ENCODE measurements around the gene CLIC4. TPM values are rescaled to one million over a fixed set of nuclear protein-coding genes. Genes with fewer than 3 reads are reported as not detected.

CLIC4 gene
- total RNA-seq, 4 donors from 2014 or later = 399 to 688 (median 564) TPM

- Histone ChIP-seq H3K9me3 (no peaks in the 10 kb centered on the region), H3K27me3 (no peaks in the 10 kb centered on the region), H3K4me1 (peaks cover 0 to 60% (median 26%) of the 10 kb centered on the region in 4 donors), H3K27ac (peak overlapping the region; percentile 80 to 92 (median 90)), H3K4me3 (no peak overlapping the region), H3K36me3 (no peaks in the 10 kb centered on the region)
- 65 to 66% methylated on average over 5 of the region's 5 CpGs for WGBS, 2 donors
- no peak for DNase-seq (ENCODE audit: low spot score in 2 of 2)
- TF ChIP-seq EP300 (IDR thresholded peaks at IDR 0.05) (no peak), POLR2A (IDR thresholded peaks at IDR 0.05) (no peak), CTCF (IDR thresholded peaks at IDR 0.05) (no peak)
Measured at GRCh38 chr1:24713736-24714135, 31.5 kb upstream of the CLIC4 start.

GRCh38 chr1:24714859-24715520, 30.3 kb upstream of the CLIC4 start:
- peak in 1 of 2 donors; percentile 42 for DNase-seq (ENCODE audit: low spot score in 2 of 2)
- Histone ChIP-seq H3K27ac (peak overlapping the region; percentile 80 to 92 (median 90)), H3K27me3 (no peaks in the 10 kb centered on the region), H3K4me1 (peaks cover 0 to 66% (median 34%) of the 10 kb centered on the region in 4 donors), H3K36me3 (no peaks in the 10 kb centered on the region), H3K4me3 (no peak overlapping the region), H3K9me3 (no peaks in the 10 kb centered on the region)
- 55 to 71% methylated on average over 8 of the region's 8 CpGs for WGBS, 2 donors
- peak; percentile 71 to 95 for TF ChIP-seq EP300 (IDR thresholded peaks at IDR 0.05)
- TF ChIP-seq POLR2A (IDR thresholded peaks at IDR 0.05) = no peak
- TF ChIP-seq CTCF (IDR thresholded peaks at IDR 0.05) = no peak

- Histone ChIP-seq H3K4me1 (peaks cover 0 to 73% (median 38%) of the 10 kb centered on the region in 4 donors), H3K36me3 (no peaks in the 10 kb centered on the region), H3K27ac (peak overlapping the region; percentile 80 to 92 (median 90)), H3K9me3 (no peaks in the 10 kb centered on the region), H3K4me3 (no peak overlapping the region), H3K27me3 (no peaks in the 10 kb centered on the region)
- TF ChIP-seq CTCF (IDR thresholded peaks at IDR 0.05) = no peak
- TF ChIP-seq POLR2A (IDR thresholded peaks at IDR 0.05) = no peak
- TF ChIP-seq EP300 (IDR thresholded peaks at IDR 0.05) = no peak
- no peak for DNase-seq (ENCODE audit: low spot score in 2 of 2)
- WGBS, 2 donors = 97 to 98% methylated on average over 7 of the region's 7 CpGs
Measured at GRCh38 chr1:24715658-24716057, 29.6 kb upstream of the CLIC4 start.

- TF ChIP-seq EP300 (IDR thresholded peaks at IDR 0.05) (peak in 1 of 2 donors; percentile 15), CTCF (IDR thresholded peaks at IDR 0.05) (no peak)
- no peaks in the 10 kb centered on the region for H3K36me3 ChIP-seq
- H3K27me3 ChIP-seq = no peaks in the 10 kb centered on the region
- H3K4me1 ChIP-seq = peaks cover 0 to 80% (median 39%) of the 10 kb centered on the region in 4 donors
- 52 to 65% methylated on average over 8 of the region's 8 CpGs for WGBS, 2 donors
- H3K9me3 ChIP-seq = no peaks in the 10 kb centered on the region
- peak in 1 of 2 donors; percentile 31 for DNase-seq (ENCODE audit: low spot score in 2 of 2)
- peak overlapping the region in 3 of 4 donors; percentile 80 to 92 (median 91) for H3K27ac ChIP-seq
- H3K4me3 ChIP-seq = no peak overlapping the region
Measured at GRCh38 chr1:24717887-24718650, 27.2 kb upstream of the CLIC4 start.

- peaks cover 0 to 78% (median 45%) of the 10 kb centered on the region in 4 donors for H3K4me1 ChIP-seq
- TF ChIP-seq EP300 (IDR thresholded peaks at IDR 0.05) = peak in 1 of 2 donors; percentile 85
- no peak for TF ChIP-seq CTCF (IDR thresholded peaks at IDR 0.05)
- TF ChIP-seq POLR2A (IDR thresholded peaks at IDR 0.05) = no peak
- no peaks in the 10 kb centered on the region for H3K27me3 ChIP-seq
- H3K27ac ChIP-seq = peak overlapping the region in 3 of 4 donors; percentile 80 to 92 (median 91)
- H3K9me3 ChIP-seq = no peaks in the 10 kb centered on the region
- WGBS, 2 donors = 41 to 58% methylated on average over 9 to 12 of the region's 12 CpGs
- no peaks in the 10 kb centered on the region for H3K36me3 ChIP-seq
- H3K4me3 ChIP-seq = no peak overlapping the region
- peak; percentile 61 to 70 for DNase-seq (ENCODE audit: low spot score in 2 of 2)
Measured at GRCh38 chr1:24720152-24720551, 25.1 kb upstream of the CLIC4 start.

Measured in tibial nerve (tissue), 4 donors.